HG02943 (cell line): ENCODE measurements around the gene TPO.
"Not testable (repeated sequence)": the region's sequence is repeated elsewhere in the genome, so short reads cannot be mapped to it uniquely, and the experiment has no call there.

Experiments
- ATAC-seq: cut with Tn5 transposase; IDR thresholded peaks from one replicate; pipeline ENCODE4 v1.9.1; 2021; ENCODE audit warnings: mild to moderate bottlenecking, low read depth, moderate library complexity; ENCODE audit not compliant: unreplicated experiment

The TPO gene

DNA sequence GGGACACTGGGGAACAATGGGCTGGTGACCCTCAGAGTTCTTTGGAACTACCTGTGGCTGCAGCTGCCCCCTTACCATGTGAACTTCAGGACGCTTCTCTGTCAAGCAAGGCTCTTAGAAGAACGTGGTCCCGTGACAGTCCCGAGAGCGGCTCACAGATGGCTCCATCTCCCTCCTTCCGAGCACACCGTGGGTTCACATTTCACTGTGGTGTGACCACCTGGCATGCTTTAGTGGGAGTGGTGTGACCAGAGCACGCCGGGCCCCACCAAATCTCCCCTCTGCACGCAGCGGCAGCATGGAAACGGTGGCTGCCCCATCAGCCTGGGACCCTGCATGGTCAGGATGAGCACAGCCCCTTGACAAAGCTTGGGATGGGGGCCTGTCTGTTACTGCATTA is 9.7 kb upstream of the TPO start:
- ATAC-seq = no peak

DNA sequence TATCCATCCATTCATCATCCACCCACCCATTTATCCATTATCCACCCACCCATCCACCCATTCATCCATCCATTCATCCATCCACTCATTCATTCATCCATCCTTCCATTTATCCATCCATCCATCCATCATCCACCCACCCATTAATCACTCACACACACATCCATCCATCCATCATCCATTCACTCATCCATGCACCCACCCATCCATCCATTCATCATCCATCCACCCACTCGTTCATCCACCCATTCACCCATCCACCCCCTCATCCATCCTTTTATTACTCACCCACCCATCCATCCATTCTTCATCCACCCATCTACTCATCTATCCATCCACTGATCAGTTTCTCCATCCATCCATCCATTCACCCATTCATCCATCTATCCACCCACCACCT is 8.1 kb upstream of the TPO start:
- ATAC-seq = no peak

- no peak for ATAC-seq
Observed at GRCh38 chr2:1405967-1406366, 7.3 kb upstream of the TPO start.

DNA sequence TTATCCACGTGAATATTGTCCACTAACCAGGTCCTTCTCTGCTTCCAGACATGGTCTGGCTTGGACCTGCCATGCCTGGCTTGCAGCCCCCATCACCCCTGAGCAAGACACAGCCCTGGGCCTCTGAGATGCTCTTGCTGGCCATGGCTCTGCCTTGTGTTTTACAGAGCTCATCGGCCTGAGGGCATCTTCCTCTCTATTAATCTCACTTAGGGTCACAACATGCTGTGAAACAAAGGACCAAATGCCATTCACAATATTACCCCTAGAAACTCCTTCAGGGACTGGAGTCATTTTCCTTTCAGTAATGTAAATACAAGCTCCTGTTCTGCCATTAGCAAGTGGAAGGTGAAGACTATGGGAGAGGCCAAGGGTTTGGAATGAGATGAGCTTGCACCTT is 6.8 kb upstream of the TPO start:
- no peak for ATAC-seq

DNA sequence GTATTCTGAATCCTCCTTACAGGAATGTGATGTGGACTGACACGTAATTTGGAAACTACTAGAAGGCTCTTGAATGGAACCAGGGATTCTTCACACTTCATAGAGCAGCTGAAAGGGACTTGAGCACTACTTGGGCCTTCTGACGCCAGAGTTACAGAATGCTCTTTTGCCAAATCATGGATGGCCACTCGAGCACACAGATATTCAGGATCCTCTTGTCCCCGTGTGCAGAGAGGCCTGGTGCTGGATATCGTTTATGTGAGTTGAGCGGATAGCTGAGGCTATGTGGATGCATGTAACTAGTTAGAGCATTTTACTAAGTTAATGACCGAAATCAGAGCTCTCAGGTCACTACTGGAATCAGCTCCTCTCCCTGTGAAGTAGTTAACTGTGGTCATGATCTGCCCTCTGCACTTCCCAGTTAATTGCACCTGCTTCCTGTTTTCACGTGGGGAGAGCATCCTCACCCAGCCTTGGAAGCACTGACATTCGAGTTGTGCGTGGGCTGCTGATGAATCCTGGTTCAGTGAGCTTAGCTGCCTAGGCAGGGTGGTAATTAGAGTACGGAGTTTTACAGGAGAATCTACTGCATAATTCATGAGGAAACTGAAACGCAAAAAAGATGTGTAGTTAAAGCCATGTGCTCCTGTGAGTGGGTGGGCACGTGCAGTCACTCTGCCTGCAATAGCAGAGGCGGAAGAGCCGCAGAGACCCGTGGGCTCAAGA is 5.2 kb upstream of the TPO start:
- no peak for ATAC-seq

GRCh38 chr2:1414121-1414520 is 858 bp downstream of the TPO start:
- no peak for ATAC-seq

DNA sequence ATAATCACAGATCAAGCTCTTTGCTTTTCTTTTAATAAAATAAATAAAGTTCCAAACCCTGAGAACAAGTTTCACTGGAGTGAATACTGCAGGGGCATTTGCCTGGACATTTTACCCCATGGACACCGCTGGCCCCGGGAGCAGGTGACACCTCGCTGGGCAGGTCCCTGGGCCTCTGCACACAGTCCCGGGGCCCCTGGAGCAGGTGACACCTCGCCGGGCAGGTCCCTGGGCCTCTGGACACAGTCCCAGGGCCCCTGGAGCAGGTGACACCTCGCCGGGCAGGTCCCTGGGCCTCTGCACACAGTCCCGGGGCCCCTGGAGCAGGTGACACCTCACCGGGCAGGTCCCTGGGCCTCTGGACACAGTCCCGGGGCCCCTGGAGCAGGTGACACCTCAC is 1.6 kb downstream of the TPO start:
- not testable (repeated sequence) for ATAC-seq

- ATAC-seq = no peak
Observed at GRCh38 chr2:1415501-1415900, 2.2 kb downstream of the TPO start.

- ATAC-seq = no peak
Observed at GRCh38 chr2:1418566-1418965, 5.3 kb downstream of the TPO start.

- ATAC-seq = no peak
Observed at GRCh38 chr2:1420746-1421480, 7.7 kb downstream of the TPO start.

- ATAC-seq = no peak
Observed at GRCh38 chr2:1421731-1422130, 8.5 kb downstream of the TPO start.

DNA sequence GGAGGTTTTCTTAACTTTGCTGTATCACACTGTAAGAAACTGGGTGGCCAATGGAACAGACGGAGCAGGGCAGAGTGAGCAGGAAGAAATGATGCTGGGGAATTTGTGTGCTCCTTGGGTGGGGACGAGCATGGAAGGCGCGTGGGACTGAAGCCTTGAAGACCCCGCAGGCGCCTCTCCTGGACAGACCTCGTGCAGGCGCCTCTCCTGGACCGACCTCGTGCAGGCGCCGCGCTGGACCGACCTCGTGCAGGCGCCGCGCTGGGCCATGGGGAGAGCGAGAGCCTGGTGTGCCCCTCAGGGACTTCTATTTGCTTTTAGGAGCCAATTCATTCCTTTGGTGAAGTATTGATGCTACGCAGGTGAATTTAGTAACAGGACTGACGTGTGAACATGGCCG is 8.9 kb downstream of the TPO start:
- ATAC-seq = no peak

DNA sequence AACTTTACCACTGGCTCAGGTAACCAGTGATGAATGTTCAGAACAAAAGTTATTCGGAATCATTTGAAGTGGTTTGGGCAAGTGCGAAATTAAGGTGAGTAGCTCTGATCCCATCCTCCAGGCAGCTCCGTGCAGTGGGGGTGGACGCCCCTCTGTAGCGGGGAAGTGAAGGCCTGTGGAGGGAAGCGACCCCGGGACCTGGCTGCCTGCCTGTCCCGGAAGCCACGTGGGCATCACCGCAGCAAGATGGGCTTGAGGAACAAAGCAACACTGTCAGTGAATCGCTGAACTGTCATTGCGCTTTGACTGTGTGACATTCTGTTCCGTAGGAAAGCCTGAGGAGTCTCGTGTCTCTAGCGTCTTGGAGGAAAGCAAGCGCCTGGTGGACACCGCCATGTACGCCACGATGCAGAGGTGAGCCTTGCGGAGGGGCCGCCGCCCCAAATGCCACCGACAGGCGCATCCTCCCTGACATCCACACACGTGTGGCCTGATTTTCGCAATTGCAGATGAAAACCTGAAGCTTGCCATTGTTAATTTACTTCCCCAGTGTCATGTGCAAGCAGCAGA is 9.5 kb downstream of the TPO start:
- no peak for ATAC-seq

- no peak for ATAC-seq
Observed at GRCh38 chr2:1427086-1427485, 13.8 kb downstream of the TPO start.

- no peak for ATAC-seq
Observed at GRCh38 chr2:1429895-1430294, 16.6 kb downstream of the TPO start.

- no peak for ATAC-seq
Observed at GRCh38 chr2:1430491-1430890, 17.2 kb downstream of the TPO start.

DNA sequence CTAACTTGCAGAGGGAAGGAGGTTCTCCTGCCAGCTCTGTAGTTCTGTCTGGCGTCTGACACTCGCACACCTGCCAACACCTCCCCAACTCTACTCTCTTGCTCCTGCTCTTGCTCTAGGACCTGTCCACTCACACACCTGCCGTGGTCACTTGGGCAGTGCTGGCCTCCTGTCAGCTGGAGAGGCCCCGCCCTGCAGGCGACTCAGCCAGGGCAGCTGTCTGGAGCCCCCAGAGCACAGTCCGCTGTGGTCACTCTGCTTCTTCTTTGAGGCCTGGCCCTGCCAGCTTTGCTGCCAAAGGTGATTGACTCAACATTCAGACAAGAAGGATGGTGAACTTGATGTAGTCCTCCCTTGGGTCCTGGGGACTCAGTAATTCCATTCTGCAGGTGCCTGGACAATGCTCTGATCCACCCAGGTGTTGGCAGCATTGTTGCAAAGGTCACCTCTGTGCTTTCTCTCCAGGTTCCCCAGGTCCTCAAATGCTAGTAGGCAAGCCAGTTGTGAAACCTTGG is 18.7 kb downstream of the TPO start:
- no peak for ATAC-seq

- no peak for ATAC-seq
Observed at GRCh38 chr2:1432726-1433125, 19.5 kb downstream of the TPO start.

DNA sequence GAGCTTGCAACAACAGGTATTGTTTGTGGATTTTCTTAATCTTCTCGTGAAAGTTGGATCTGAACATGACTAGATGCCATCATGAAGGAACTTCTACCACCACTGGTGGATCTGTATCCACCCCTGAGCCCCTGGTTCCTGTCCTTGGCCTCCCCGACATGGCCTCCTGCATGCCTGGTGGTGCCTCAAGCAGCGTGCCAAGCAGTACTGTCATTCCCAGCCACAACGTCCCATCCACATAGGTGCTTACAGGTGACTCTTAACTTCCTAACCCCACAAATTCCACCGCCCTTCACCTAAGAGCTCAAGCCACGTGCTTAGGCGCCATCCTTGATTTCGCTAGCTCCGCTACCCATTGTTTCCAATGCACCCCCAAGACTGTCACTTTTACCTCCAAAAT is 23.1 kb downstream of the TPO start:
- no peak for ATAC-seq

GRCh38 chr2:1437101-1437500 is 23.8 kb downstream of the TPO start:
- ATAC-seq = no peak

DNA sequence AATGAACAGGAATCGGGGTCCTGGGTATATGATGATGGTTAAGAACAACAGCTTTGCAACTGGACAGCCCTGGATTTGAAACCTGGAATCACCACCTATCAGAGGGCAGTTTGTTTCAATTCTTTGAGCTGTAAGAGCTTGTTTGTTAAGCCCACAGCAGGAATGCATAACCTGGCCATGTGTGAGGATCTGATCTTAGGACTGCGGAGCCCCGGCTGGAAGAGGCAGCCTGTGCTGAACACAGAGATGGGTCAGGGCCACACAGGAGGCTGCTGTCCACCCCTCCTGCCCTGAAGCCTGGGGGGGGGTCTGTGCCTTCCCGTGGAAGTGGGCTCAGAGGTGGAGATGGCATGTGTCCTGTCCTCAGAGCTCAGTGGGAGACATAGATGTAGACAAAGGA is 24.3 kb downstream of the TPO start:
- no peak for ATAC-seq

DNA sequence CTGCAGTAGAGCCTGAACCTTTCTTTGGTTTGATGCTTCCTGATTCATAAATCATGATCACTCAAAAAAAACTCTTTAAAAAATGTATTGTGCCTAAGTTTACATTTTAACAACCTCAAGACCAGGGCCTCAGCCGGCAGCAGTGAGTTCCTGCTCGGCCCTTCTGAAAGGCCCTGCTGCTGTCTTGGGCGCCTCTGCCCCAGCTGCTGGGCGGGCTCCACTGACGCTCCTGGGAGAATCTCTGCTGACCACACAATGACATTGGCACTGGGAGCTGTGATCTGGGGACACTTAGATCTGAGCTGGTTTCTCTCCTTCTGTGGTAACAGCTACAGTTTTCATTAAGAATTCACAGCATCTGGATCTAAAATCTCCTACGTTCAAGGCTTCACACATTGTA is 25.7 kb downstream of the TPO start:
- ATAC-seq = no peak
